GM21381 (cell line): ENCODE measurements around the gene TDRD9.

Experiments
- ATAC-seq: cut with Tn5 transposase; IDR thresholded peaks from one replicate; pipeline ENCODE4 v1.9.1; 2021; ENCODE audit warnings: mild to moderate bottlenecking, moderate library complexity; ENCODE audit not compliant: unreplicated experiment

Gene TDRD9

DNA sequence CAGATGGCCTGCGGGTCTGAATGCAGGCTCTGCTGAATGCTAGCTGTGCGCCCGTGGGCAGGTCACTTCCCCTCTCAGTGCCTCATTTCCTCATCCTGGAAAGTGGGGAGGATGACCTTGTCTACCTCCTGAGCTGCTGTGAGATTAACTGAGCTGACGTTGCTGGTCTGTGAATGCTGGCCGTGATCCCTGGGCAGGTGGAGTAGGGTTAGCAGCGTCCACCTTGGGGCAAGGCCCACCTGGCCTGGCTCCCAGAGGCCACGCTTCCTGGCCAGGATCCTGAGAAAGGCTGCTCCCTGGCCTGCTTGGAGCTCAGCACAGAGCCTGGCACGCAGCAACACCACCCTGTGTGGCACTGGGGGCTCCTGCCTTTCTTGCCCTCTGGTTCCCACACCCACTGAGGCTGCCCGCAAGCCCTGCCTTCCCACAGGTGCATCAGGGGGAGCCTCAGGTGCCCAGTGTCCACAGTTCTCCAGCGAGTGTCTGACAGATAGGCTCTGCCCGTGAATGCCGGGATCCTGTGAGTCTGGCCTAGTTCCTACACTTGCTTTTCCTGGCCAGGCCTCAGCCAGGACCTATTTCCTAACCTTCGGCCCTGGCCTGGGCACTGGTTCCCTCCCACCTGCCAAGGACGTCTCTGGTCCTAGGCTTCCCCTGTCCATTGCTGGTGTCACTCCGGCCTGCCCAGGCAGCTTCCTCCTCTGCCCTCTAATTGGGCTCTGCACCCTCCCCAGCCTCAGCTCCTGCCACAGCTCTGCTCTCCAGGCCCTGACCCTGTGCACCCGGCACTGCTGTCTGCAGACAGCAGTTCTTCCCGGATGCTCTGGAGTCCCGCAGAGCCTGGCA lies 37.2 kb upstream of the TDRD9 start:
- ATAC-seq = no peak

DNA sequence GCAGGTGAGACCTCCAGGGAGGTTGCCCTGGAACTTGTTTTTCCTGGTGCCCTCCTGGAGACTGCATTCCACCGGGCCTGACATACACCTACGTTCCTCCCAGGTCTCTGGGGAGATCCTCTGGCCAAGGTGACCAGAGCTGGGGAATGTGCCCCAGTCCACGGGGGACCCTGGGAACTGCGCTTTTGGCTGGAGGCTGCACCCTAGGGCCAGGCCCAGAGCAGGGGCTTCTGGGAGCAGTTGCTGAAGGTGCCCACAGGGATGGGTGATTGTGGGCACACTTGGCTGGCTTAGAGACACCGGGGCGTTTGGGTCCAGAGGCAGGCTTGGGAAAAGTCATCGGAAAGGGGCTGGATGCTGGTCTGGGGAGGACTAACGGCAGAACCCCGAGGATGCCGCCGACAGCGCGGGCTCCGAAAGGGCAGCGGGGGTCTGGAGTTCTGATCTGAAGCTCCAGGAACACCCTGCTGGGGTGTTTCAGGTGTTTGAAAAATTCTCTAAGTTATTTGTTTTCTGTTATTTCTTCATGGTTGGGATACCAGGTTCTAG lies 36.5 kb upstream of the TDRD9 start:
- no peak for ATAC-seq

DNA sequence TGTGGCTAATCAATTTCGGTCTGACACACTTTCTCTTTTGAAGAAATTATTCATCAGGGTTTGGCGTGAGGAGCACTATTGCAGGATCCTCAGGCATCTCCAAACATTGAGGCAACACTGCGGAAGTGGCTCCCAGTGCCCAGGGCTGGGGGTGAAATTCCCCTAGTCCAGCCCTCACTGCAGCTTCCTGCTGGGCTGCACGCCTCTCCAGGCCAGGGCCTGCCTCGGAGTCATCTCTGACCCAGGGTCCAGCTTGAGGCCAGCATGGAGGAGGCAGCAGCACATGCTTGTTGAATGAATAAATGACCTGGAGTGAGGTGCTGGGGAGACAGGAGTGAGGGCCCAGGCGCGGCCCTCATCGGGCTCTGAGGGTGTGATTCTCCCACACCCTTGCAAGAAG lies 36.0 kb upstream of the TDRD9 start:
- no peak for ATAC-seq

DNA sequence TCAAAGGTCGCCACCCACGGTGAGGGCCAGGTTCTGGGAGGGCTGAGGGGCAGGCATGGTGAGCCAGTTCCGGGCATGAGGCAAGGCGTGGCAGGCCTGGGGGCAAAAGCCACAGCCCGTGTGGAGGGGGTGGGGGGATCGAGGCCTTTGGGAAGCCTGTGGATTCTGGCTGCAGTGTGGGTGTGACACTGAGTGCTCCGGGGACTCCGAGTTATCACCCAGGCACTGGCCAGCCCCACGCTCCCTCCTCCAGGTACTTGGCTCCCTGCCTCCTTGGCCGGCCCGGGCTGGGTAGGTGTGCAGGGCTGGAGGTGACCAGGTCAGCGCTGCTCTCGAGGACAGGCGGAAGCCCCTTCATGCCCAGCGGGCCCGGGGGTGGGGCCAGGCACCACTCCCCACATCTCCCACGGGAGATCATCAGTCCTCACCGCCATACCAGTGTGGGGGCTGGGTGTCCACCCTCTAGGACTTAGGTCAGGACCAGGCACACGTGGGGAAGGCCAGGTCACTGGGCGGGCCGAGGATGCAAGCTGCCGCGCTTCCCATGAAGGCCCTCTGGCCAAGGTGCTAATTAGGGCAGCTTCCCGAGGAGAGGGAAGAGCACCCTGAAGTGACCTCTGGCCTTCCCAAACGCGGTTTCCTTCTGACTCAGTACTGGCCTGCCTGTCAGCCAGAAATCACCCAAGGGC lies 34.1 kb upstream of the TDRD9 start:
- ATAC-seq = no peak

DNA sequence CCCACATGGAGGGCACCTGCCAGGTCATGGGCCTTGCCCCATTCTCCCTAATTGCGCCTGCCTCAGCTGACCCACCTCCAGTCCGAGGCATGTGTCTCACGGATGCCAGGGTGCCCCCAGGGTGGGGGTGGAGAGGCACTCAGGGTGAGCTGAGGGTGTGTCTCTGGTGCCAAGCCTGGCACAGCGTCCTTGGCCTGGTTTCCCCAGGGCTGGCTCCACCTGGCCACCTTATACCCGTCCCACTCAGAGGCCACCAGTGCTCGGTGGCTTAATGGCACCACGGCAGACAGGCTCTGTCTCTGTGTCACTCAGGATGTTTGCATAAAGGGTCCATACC lies 33.6 kb upstream of the TDRD9 start:
- no peak for ATAC-seq

DNA sequence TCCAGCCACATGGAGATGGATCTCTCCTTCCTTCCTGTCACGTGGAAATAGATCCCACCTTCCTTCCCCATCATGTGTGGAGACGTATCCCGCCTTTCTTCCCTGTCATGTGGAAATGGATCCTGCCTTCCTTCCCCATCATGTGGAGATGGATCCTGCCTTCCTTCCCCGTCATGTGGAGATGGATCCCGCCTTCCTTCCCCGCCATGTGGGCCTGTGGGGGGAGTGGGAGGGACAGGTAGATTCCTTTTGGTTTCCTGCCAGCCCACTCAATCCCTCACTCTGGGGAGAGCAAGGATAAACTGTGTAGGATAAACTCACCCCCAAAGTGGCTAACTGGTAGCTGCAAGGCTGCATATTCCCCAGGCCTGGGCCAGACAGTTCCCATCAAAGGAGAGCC lies 31.7 kb upstream of the TDRD9 start:
- ATAC-seq = no peak

DNA sequence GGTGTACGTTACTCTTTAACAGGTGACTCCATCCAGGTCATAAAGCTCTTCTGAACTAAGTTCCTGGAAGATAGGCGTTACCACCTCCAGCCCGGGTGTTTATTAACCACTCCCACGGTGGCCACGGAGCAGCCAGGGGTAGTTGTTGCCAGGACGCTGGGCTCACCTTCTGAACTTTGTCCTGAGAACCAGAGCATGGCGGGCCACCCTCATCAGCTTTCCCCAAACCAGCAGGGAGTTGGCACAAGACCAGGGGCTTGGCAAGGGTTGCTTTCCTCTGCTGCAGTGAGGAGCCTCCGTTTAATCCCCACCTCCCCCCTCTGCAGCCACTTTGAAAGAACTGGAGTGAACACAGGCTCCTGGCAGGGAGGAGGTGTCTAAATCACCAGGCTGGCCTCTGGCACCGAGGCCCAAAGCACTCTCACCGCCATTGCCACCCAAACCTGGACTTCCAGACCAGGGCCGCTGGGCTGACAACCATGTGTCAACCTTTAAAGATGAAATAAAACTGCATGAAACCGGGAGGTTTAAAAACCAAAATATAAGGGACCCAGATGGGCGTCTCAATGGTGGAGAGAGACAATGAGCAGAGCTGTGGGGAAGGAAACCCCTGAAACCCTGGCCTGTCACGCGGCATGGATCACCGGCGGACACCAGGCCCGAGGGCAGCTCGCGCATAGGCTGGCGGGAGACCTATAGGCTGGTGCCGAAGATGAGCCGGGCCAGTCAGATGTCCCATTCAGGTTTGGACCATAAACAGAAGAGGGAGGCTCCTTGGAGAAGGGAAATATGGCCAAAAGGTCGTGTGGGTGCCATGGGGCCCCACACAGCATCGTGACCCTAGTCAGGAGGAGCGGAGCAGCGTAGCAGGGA lies 30.9 kb upstream of the TDRD9 start:
- no peak for ATAC-seq

DNA sequence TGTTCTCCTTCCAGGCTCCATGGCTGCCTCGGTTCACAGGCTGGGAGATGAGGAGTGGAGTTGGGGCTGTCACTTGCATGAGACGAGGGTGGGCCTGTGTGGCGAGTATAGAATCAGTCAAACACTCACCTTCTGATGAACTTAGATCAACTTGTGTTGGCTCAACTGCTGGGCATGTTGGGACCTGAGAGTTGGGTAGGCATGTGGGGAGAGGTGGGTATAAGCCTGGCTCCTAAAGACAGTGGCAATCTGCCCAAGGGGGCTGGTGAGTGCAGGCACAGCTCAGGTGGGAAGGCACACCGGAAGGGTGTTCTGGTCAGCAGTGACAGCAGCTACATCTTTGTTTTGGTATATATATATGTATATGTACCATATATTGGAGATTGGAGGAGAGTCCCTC lies 30.1 kb upstream of the TDRD9 start:
- no peak for ATAC-seq

DNA sequence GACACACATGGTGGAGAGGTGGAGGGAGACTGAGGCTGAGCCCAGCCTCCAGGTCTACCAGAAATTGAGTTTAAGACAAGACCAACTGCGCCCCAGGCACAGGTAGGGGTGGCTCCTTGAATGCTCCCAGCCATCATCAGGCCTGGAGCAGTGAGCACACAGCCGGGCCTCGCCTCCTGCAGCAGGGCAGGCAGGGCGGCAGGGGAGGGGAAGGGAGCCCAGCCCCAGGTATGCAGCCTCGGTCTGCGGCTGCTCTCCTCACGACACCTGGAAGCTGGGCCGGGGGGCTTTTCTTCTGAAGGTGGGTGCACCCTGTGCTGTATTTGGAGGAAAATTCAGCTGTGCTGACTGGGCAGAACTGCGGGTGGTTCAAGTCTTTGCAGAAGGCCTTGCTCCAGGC lies 29.5 kb upstream of the TDRD9 start:
- no peak for ATAC-seq

DNA sequence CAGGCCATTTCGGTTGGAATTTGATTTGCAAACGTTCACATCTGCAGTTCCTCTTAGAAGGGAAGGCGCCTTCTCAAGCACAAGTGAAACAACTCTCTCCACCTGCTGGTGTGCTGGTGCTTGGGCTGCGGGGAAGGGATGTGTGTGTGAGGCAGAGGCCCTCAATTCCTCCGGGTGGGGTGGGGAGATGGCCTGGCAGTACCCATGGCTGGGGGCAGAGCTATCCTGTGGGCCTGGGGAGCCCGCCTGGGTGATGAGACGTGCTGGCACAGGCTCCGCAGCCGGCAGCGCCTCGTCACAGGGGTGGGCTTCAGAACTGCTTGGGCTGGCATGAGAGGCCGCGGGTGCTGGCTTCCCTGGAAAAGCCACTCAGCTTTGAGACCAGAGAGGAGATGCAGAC lies 28.9 kb upstream of the TDRD9 start:
- ATAC-seq = no peak

DNA sequence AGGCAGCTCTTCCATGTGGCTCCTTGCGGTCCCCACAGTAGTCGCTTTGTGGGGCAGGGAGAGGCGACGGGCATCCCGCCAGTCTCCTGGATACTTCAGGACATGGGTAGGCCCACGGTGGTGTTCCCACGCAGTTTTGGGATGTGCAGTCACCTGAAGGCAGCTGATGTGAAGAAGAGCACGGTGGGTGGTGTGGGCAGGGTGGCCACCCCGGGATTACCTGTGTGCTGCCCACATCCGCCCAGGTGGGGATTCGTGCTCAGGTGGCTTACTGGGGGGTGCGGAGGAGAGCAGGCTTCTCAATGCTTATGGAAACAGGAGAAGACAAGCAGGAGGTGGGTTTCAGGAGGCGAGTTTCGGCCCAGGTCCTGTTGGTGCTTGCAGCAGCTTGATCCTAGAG lies 28.4 kb upstream of the TDRD9 start:
- ATAC-seq = no peak

DNA sequence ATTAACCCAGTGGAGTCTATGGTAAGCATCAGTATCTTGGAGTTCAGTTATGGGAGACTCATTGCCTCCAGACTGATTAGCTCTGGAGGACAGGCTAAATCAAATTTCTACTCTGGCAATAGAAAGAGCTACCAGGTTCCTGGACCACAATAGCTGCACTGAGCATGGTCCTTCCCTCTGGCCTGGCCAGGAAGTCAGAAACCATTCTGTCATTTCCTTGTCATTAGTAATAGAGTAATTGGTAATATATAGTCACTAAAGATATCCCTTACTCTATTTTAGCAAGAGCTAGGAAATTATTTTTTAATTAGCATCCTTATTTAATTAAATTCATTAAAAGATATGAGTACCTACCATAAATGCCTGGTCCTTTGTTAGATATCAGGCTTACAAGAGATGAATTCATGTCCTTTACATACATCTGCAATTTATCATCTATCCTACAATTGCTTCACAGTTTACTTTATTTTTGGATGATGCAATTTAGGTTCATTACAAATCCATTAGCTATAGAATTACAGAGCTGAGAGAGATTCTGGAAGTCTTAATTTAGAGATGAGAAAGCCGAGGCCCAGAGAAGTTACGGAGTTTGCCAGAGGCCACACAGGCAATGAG lies 23.7 kb upstream of the TDRD9 start:
- no peak for ATAC-seq

DNA sequence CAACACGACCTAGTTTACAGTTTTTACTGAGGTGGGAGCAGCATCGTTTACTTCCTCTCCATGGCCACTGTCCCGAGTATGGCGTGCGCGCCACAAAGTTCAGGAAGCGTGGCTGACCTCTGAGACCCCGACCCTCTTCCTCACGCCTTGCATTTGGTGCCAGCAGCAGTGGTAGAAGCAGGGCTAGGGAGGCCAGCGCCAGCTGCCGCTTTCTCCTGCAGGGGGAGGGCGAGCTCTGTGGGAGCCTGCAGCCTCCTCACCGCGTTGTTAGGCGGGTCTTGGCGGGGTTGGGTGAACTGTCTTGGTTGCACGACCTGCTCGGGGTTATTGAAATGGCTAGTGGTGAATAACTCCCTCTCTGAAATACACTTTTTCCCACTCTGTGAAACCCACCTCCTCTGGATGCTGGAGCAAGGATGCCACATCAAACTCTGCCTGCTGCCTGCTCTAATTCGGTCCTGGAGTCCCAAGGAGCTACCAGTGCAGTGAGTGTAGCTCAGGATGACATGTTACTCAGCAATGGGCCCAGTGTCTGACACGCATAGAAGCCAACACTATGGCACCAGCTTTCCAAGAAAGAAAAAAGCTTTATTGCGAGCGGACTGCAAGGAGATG lies 22.3 kb upstream of the TDRD9 start:
- ATAC-seq = no peak

DNA sequence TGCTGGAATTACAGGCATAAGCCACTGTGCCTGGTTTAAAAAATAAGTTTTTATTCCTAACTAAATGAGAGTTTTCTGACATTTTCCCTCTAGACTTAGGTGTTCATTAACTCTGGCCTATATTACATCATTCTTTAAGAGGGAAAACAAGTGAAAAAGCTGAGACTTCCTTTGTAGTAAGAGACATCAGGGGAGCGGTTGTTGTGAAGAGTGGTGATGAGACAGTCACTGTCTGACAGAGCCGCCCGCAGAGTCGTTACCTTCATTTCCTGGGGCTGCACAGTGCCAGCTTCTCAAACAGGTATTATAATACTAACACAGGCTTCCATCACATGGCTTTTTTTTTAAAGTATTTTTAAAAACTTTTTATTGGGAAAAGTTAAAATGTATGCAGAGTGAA lies 19.7 kb upstream of the TDRD9 start:
- ATAC-seq = no peak

DNA sequence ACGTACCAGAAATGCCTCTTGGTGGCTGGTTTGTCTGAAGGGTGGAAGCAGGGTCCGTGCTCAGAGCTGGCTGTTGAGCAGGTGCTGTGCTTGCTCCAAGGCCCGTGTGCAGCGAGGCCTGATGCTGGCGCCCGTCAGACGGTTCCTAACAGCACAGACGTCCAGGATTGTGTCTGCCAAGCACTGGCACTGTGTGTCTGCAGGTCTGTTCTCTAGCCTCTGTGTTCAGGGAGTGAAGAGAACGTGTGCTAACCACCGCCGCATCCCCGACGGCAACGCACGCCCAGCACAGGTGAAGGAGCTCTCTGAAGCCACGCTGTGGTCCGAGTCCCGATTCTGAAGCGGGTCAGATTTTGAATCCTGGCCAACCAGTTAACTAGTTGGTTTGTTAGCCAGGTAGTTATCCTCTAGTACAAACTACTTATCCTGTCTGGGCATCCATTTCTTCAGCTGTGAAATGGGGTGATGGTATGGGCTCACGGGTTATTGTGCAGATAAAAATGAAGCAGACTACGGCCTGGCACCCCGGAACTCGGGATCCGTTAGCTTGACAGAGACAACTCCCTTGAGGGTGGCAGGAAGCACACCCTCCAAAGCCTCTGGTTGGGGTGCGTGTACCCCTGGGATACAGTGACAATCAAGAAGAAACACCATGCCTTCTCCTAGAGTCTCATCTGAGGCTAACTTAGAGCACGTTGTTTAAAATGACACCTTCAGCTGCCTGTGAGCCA lies 18.6 kb upstream of the TDRD9 start:
- no peak for ATAC-seq

DNA sequence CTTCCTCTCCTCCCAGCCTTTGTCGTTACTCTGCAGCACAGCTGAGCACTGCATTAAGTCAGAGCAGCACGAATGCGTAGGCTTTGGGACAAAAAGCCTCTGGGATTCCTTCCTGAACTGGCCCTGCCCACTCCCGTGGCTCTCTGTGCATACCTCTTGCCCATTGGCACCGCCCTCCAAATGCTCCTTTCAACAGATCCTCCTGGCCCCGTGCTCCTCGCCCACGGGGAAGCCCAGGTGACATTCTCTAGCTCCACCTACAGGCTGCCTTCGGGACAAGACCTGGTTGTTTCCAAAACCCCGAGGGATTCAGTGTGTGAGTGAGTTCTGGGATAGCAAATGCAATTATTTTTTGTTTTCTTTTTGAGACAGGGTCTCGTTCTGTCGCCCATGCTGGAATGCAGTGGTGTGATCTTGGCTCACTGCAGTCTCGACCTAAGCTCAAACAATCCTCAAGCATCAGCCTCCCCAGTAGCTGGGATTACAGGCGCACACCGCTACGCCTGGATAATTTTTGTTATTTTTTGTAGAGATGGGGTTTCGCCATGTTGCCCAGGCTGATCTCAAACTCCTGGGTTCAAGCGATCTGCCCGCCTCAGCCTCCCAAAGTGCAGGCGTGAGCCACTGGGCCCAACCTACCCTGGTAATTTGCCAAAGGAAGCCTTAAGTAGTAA lies 17.9 kb upstream of the TDRD9 start:
- no peak for ATAC-seq

DNA sequence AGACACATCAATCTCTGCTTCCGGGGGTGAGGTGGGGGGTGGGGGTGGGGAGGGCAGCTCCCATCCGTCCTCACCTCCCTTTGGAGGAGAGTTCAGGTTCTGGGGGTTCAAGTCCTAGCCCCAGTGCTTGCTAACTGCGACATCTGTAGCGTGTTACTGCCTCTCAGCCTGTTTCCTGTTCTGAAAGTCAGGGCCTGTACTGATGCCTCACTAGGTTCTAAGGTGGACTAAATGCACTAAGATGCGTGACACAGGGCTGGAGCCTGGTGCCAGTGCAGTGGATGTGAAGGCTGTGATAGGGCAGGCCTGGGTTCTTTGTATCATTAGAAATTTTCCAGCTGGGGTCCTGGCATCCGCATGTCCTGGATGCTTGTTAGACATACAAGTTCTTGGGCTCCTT lies 17.3 kb upstream of the TDRD9 start:
- ATAC-seq = no peak

DNA sequence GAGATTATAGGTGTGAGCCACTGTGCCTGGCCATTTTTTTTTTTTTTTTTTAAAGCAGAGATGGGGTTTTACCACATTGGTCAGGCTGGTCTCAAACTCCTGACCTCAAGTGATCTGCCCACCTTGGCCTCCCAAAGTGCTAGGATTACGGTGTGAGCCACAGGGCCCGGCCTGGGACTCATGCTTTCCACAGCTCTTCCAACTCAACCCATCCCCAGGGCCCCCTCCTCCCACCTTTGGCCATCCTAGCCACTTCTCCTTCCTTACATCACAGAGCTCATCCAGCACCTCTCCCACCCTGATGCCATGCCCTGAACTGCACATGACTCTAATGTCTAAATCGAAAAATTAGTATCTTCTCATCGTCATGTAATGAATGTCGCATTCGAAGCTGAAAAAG lies 12.6 kb upstream of the TDRD9 start:
- no peak for ATAC-seq

DNA sequence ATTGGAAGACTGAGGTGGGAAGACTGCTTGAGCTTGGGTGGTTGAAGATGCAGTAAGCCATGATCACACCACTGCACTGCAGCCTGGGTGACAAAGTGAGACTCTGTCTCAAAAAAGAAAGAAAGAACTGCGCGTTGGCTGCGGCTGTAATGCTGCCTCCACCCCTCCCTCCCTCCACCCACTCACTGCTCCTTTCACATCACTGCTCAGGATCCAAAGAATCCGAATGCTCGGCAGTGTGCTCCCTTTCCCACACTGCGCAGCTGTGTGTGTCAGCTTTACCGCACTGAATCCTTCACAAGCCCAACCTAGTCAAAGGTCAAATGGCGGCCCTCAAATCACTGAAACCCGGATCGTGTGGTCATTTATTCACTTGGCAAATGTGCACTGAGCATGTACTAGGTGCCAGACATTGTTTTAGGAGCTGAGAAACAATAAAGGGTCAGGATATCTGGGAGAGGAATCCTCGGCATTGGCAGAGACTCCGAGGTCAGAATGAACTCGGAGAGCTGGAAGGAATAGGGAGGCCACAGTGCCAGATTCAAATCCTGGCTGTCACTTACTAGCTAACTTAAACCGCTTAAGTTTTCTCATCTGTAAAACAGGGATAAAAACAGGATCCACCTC lies 11.5 kb upstream of the TDRD9 start:
- ATAC-seq = no peak
